ENCODE results near the gene TRIM17. TPM values are rescaled to one million over a fixed set of nuclear protein-coding genes. Genes with fewer than 3 reads are reported as not detected.

The TRIM17 gene
- total and polyA plus RNA-seq, 9 donors = 0.72 to 10.0 (median 3.0) TPM

- Histone ChIP-seq H3K27ac (peak overlapping the region in 1 of 2 donors; percentile 72), H3K27me3 (no peaks in the 10 kb centered on the region), H3K36me3 (no peaks in the 10 kb centered on the region), H3K4me1 (ENCODE audit: insufficient read depth) (peaks cover 3% of the 10 kb centered on the region), H3K4me3 (peak overlapping the region; percentile 42), H3K9me3 (no peaks in the 10 kb centered on the region)
- 70 to 76% (median 74%) methylated on average over 6 of the region's 6 CpGs for WGBS, 3 donors
- no peak for DNase-seq
- no peak for TF ChIP-seq CTCF (IDR thresholded peaks at IDR 0.05)
- TF ChIP-seq POLR2A (IDR thresholded peaks at IDR 0.05) = no peak
- intact Hi-C loops (cut with DNase I) = loop anchor here in 2 of 4 donors (10.0 kb wide), 2 partner anchors 82 to 242 kb away; no protein-coding TSS in a partner anchor
These were observed 39.8 kb upstream of the TRIM17 start for GRCh38 chr1:228456252-228457016.

- no peaks in the 10 kb centered on the region for H3K9me3 ChIP-seq
- no peak for TF ChIP-seq EP300 (IDR thresholded peaks at IDR 0.05)
- no peak for TF ChIP-seq CTCF (IDR thresholded peaks at IDR 0.05)
- TF ChIP-seq POLR2A (IDR thresholded peaks at IDR 0.05) = no peak
- DNase-seq = no peak
- H3K27ac ChIP-seq = no peak overlapping the region
- 18 to 36% (median 32%) methylated on average over 1 of the region's 1 CpG for WGBS, 3 donors
- H3K27me3 ChIP-seq = no peaks in the 10 kb centered on the region
- H3K4me3 ChIP-seq = no peak overlapping the region
- peaks cover 3% of the 10 kb centered on the region for H3K4me1 ChIP-seq (ENCODE audit: insufficient read depth)
- no peaks in the 10 kb centered on the region for H3K36me3 ChIP-seq
- intact Hi-C loops (cut with DNase I) = loop anchor here in 2 of 4 donors (10.0 kb wide), 2 partner anchors 81 to 241 kb away; no protein-coding TSS in a partner anchor
These were observed 39.1 kb upstream of the TRIM17 start for GRCh38 chr1:228455715-228456114.

GRCh38 chr1:228454238-228454637 is 37.6 kb upstream of the TRIM17 start:
- intact Hi-C loops (cut with DNase I) = loop anchor here in 2 of 4 donors (10.0 kb wide), 2 partner anchors 79 to 239 kb away; no protein-coding TSS in a partner anchor
- Histone ChIP-seq H3K27me3 (no peaks in the 10 kb centered on the region), H3K36me3 (no peaks in the 10 kb centered on the region), H3K9me3 (no peaks in the 10 kb centered on the region), H3K27ac (no peak overlapping the region), H3K4me3 (no peak overlapping the region), H3K4me1 (ENCODE audit: insufficient read depth) (peaks cover 3% of the 10 kb centered on the region)
- DNase-seq = no peak
- TF ChIP-seq POLR2A (IDR thresholded peaks at IDR 0.05) (no peak), CTCF (IDR thresholded peaks at IDR 0.05) (no peak), EP300 (IDR thresholded peaks at IDR 0.05) (no peak)
- 75 to 100% (median 76%) methylated on average over 1 of the region's 1 CpG for WGBS, 3 donors

- no peaks in the 10 kb centered on the region for H3K27me3 ChIP-seq
- H3K36me3 ChIP-seq = no peaks in the 10 kb centered on the region
- TF ChIP-seq CTCF (IDR thresholded peaks at IDR 0.05) (no peak), EP300 (IDR thresholded peaks at IDR 0.05) (no peak), POLR2A (IDR thresholded peaks at IDR 0.05) (no peak)
- H3K27ac ChIP-seq = no peak overlapping the region
- intact Hi-C loops (cut with DNase I) = loop anchor here in 2 of 4 donors (10.0 kb wide), 2 partner anchors 79 to 239 kb away; no protein-coding TSS in a partner anchor
- no peaks in the 10 kb centered on the region for H3K9me3 ChIP-seq
- H3K4me3 ChIP-seq = no peak overlapping the region
- peaks cover 3% of the 10 kb centered on the region for H3K4me1 ChIP-seq (ENCODE audit: insufficient read depth)
- 94 to 96% (median 95%) methylated on average over 3 of the region's 3 CpGs for WGBS, 3 donors
- no peak for DNase-seq
These were observed 37.0 kb upstream of the TRIM17 start for GRCh38 chr1:228453614-228454013.
